ENCODE results near the gene NCAPG2.
"Not testable (repeated sequence)": the region's sequence is repeated elsewhere in the genome, so short reads cannot be mapped to it uniquely, and the experiment has no call there.

The NCAPG2 gene

DNA sequence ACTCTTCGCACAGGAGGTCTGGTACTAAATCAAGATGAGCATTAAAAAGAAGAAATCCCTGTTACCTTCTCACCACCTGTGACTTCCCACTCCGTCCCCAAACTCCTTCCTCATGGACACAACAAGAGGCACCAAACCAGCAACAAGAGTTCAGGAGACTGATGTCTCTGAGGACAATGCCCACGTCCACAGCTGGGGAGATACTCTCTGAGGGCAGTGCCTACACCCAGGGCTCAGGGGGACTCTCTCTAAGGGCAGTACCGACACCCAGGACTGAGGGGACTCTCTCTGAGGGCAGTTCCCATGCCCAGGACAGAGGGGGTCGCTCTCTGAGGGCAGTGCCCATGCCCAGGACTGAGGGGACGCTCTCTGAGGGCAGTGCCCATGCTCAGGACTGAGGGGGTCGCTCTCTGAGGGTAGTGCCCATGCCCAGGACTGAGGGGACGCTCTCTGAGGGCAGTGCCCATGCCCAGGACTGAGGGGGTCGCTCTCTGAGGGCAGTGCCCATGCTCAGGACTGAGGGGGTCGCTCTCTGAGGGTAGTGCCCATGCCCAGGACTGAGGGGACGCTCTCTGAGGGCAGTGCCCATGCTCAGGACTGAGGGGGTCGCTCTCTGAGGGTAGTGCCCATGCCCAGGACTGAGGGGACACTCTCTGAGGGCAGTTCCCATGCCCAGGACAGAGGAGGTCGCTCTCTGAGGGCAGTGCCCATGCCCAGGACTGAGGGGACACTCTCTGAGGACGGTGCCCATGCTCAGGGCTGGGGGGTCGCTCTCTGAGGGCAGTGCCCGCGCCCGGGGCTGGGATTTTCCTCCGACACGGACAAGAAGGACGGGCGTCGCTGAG, 703 bp downstream of the NCAPG2 start:
- not testable (repeated sequence) for DNase-seq

DNA sequence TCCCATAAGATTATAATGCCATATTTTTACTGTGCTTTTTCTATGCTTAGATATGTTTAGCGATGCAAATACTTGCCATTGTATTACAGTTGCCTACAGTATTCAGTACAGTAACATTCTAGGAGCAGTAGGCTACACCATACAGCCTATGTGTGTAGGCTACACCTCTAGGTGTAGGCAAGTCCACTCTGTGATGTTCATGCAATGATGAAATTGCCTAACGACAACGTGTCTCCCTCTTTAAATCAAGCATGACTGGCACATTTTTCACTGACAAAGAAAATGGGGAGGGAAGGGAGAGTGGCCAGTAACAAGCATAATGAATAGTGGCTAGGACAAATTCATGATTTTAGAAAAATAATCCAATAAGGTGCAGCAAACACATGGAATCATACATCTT, 1.7 kb downstream of the NCAPG2 start:
- DNase-seq = no peak

DNA sequence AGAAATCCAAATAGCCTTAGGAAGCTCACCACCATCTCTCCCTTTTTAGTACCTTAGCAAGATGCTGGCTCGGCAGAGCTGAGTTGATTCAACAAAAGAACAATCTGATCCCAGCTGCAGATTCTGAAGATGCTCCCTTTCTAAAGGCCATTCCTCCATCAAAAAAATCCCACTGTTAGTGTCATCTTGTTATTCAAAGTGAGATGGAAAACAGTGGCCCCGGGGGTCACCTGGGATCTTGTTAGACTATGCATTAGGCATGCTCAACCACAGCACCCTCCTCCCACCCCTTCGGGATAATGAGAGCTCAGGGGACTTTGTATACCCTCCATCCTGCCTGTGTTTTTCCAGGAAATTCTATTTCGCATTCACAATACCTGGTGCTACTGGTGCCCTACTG, 2.4 kb downstream of the NCAPG2 start:
- DNase-seq = no peak

DNA sequence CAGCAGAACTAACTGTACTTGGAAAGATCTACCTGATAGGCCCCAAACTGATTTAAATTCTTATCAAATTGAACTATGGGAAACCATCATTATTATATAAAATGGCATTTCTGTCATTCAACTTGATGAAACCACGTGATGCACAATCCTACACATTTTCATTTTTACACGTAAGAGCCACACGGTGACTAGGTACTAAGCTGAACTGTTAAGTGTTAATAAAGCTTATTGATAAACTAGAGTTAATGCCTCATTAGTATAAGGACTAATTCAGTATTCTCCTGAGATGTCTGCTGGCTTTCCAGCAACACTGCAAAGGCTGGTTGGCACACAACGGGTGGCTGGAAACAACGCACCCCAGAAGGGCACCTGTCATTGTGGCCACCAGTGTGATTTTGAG, 4.6 kb downstream of the NCAPG2 start:
- DNase-seq = no peak

DNA sequence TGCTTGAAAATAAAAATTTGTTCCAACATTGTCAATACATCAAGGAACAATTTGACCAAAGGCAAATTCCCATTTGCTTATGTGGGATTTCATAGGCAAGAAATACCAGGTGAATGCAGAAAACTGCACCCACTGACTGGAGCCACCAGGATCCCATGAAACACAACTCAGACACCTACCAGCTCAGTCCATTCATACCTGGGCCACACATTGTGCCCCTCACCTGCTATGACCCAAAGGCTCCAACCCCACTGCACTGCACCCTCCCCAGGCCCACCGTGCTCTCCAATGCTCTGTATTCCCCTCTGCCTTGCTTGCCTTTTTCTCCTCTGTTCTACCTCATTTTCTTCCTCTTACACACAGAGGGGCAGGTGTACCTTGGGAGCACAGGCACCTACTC, 5.3 kb downstream of the NCAPG2 start:
- no peak for DNase-seq

DNA sequence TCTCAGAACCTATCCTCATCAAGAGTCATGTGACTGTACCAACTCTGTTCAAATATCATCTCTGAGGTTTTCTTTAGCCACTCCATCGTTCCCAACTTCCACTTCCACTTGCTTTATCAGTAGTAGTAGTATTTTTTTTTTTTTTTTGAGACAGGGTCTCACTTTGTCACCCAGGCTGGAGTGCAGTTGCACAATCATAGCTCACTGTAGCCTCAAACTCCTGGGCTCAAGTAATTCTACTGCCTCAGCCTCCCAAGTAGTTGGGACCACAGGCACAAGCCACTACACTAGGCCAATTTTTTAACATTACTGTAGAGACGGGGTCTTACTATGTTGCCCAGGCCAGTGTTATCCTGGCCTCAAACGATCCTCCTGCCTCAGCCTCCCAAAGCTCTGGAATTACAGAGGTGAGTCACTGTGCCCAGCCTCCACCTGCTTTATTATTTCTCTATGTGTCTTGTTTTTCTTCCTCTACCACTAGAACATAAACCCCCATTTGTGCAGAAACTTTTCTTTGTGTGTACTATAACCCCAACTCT, 5.9 kb downstream of the NCAPG2 start:
- no peak for DNase-seq

DNA sequence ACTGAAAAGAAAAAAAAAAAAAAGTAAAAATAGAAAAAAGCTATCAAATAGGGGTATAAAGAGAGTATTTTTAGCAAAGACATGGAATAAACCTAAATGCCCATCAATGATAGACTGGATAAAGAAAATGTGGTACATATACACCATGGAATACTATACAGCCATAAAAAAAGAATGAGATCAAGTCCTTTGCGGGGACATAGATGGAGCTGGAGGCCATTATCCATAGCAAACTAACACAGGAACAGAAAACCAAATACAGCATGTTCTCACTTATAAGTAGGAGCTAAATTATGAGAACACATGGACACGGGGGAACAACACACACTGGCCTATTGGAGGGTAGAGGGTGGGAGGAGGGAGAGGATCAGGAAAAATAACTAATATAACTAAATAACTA, 7.0 kb downstream of the NCAPG2 start:
- not testable (repeated sequence) for DNase-seq

DNA sequence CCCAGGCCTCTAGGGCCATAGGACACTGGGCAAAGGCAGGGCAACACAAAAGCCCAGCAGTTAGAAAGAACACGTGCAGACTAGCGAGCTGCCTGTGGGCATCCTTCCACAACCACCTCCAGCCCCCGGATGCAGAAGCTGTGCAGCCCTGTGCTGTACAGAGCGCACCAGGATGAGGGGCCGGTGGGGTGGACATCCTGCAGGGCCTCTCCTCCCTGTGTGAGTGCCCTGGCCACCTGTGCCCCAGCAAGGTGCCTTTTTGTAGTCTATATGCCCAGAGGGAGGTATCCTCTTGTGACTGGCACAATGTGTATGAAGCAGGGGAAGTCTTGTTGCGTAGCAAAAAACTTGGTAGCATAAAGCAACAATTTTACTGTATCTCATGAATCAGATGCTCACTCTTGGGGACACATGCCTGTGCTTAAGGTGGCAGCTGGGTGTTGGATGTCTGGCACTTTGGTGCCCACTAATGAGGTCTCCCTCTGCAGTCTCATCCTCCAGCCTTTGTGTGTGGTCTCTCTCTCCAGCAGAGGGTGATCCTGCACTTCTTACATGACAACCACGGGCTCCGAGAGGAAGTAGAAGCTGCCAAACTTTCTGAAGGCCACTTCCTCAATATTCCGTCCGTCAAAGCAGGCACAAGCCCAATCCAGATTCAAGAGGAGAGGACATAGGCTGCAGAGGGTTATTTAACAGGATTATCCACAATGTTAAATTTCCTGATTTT, 8.7 kb downstream of the NCAPG2 start:
- DNase-seq = no peak

DNA sequence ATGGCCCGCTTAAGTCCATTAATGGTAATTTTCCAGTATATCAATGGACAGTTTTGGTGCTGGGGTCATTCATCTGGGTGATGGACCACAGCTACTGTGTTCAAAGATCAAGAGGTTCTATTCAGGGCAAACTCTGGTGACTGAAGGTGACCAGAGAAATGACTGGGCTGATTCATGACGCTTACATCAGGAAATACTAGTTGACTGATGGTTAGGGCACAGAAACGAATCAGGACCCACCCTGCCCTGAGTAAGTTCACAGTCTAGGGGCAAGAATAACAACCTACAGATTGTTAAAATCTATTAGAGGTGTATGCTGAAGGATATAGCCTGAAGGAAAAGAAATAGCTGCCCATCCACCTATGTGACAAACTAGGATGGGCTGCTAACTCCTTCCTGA, 9.5 kb downstream of the NCAPG2 start:
- no peak for DNase-seq

DNA sequence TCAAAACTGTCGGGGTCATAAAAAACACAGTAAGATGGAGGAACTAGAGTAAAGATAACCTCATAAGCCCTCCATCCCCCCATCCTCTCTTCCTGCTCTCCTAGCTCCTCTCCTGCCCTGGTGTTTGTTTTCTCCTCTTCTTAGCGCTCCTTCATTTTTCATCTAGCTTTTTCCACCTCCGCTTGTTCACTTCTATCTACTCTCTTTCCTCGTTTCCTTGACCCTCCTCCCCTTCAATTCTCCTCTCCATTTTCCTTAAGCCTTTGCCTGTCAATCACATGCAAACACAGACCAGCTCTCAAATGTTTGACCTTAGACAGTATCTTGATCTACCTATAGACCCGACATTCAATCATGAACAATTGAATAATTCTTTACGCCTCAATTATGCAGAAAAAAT, 10.0 kb downstream of the NCAPG2 start:
- DNase-seq = no peak

DNA sequence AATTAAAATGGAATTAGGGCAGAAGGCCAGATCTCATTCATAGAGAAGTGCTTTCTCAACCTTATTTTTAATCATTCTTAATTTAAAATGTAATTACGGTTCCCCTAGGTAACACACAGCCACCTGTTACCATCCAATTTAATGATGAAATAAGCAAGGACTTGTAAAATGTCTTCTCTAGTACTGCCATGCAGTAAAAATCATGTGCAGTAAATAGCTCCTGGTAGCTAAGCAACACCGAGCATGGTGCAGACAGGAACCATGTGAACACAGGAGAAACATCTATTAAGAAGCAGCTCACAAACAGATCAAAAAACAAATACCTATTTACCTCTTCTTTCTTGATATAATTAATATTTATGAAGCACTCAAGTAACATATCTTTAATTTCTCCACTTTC, 15.1 kb downstream of the NCAPG2 start:
- DNase-seq = no peak

DNA sequence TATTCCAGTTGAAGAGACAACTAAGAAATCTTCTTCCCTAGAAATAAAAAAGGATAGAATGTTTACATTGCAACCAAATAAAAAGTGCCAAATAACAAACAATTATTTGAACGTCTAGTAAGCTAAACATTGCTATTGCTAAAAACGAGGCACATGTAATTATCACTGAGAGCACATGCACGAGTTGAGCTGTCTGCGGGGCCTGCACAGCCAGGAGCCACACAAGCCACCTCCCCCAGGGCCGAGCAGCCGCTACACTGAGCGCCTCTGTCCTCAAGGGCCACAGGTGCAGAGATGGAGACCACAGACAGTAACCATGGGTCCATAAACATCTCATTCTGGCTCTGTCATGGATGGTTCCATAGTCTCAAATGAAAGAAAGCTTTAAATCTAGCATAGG, 17.2 kb downstream of the NCAPG2 start:
- DNase-seq = no peak

DNA sequence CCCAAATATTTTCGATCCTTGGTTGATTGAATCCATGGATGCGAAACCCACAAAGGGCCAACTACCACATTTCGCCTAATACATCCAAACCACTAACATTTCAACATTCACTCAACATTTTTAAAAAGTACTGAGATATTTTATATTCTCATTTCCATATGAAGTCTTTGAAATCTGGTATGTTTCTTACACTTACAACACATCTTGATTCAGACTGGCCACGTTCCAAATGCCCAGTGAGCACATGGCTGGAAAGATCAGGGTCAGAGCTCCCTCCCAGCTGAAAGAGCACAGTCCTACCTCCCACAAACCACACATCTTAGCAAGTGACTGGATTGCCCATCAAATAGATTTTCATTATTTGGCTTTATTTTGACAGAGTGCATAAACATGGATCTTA, 18.9 kb downstream of the NCAPG2 start:
- no peak for DNase-seq

DNA sequence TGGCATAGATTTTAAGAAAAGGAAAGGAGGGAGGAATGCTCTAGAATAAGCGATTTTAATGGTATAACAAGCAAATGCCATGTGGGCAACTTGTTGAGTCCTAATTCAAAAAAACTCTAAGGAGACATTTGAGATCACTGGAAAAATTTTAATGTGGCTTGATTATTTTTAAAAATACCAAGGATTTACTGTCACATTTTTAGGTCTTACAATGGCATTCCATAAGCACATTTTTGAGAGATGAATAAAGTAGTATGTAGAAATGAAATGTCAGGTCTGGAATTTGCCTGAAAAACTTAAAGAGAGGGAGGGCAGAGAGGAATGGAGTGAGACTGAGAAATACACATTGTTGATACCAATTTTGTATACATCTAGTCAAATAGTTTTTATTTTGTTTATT, 20.3 kb downstream of the NCAPG2 start:
- DNase-seq = no peak

DNA sequence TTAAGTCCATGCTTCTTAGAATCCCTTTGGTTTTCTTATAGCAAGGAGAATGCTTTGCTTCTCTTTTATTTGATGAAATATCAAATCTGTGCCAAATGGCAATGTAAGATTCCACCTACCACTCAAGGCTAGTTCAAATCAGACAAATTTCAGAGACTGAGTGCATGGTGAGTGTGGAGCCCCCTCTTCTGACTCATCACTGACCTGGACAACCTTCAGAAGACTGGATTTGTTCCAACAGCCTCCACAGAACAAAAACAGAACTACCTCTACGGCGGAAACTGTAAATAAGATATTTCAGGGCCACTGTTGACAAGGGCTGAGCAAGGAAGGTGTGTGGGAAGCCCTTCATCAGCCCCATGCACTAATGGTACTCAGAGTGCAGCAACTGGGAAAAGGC, 21.1 kb downstream of the NCAPG2 start:
- no peak for DNase-seq

DNA sequence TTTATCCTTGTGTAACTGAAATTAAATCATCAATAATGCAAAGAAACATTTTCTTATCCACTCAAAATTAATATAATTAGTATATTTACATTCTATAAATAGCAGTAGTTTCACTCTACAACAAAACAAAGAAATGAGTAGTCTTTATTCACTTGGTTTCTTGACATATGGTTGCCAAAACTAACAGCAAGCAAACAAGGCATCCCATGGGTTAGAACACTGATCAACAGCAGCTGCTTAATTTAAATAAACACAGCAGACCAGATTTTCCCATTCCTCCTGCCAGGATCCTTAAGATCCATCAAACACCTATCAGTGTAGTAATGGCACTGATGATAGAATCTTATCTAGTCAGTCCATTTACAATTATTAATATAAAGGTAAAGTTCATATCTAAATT, 22.1 kb downstream of the NCAPG2 start:
- no peak for DNase-seq

DNA sequence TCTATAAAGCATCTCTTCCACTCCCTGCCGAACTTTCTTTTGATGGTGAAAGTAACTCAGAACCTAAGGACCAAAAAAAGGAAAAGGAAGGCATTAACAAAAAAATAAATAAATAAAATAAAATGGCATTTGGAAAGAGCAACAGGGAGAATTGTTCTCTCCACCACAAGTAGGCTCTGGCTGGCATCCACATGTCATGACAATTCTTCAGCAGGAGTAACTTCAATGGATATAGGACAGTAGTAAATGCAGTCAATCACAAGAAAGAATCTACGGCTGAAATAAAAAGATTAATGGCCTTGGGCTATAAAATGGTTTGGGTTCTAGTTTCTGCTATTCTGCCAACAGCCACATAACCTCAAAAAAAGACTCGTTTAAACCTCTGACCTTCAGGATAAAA, 23.9 kb downstream of the NCAPG2 start:
- no peak for DNase-seq

DNA sequence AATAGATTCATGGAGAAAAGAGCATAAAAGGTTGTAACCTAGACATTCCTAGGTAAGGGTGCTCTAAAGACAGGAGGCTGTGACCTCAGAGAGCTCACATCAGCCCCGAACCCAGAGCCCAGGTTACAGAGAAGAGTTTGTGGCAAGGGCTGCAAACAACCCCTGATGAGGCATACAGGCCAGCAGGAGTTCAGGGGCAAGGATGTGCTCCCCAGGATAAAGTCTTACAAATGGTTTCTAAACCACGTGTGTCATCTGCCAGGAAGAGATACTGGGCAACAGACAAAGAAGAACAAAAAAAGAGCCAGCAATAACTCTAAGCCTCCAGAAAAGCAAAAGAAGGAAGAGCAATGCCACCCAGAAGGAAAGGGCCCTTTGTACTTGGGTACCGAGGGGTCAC, 27.7 kb downstream of the NCAPG2 start:
- DNase-seq = no peak

DNA sequence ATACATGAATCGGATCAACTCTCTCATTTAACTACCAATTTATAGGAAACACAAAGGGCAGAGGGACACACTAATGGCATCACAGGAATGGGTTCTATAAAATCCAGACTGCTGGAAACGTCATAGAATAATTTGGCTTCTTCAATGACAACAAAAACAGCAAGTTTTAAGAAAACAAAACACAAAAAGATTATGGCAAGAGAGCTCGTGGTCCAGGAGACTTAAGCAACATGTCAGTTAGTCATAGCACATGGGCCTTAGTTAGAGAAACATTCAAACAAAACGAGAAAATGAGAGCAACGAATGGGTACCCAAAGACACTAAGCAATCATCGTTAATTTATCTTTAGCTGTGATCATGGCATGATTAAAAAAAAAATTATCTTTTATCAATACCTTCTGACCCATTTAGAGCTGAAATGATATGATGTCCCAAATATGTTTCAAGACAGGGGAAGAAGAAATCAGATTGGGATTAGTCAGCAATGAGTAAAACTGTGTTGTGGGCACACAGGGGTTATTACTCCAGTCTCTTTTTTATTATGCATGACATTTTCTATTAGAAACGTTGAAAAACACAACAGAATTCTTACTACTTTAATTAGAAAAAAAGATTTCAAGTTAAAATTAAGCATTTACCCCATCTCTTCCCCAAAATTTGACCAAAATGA, 28.3 kb downstream of the NCAPG2 start:
- no peak for DNase-seq

DNA sequence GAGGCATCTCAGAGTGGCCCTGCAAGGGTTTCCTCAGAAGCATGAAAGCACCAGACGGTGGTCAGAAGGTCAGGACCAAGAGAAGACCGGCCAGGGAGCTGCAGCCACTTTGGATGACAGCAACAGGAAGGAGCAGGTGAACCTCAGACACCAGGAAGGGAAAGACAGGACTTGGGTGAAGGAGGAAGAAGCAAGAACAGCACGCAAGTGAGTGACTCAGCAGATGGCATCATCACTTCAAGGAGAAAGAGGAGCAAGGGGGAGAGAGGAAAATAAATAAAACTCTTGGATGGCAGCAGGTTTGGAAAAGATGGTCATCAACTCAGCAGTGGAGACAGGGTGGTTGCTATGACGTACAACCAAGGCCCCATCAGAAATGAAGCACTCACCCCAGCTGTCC, 31.6 kb downstream of the NCAPG2 start:
- DNase-seq = no peak

DNA sequence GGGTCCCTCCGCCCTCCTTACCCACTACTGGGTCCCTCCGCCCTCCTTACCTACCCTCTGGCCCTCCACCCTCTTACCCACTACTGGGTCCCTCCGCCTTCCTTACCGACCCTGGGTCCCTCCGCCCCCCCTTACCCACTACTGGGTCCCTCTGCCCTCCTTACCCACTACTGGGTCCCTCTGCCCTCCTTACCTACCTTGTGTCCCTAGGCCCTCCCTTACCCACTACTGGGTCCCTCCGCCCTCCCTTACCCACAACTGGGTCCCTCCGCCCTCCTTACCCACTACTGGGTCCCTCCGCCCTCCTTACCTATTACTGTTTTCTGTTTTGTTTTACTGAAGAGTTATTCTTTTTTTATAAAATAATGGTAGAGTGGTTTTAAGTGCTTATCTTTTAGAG, 36.5 kb downstream of the NCAPG2 start:
- not testable (repeated sequence) for DNase-seq

DNA sequence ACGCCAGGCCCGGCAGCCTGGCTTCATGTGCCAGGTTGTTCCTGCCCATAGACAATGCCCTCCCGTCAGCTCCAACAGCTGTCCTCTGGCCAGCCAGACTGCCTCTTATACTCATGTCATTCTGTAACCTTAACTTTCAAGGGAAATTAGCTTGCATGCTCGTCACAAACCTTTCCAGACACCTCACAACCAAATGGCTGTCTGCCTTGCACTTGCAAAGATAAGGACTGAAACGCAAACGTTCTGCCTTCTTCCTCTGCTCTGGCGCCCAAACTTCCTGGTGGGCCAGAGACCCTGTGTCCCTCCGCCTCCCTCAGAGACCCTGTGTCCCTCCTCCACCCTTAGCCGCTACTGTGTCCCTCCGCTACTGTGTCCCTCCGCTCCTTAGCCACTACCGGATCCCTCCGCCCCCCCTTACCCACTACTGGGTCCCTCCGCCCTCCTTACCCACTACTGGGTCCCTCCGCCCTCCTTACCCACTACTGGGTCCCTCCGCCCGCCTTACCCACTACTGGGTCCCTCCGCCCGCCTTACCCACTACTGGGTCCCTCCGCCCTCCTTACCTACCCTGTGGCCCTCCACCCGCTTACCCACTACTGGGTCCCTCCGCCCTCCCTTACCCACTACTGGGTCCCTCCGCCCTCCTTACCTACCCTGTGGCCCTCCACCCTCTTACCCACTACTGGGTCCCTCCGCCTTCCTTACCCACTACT, 37.5 kb downstream of the NCAPG2 start:
- DNase-seq = not testable (repeated sequence)

DNA sequence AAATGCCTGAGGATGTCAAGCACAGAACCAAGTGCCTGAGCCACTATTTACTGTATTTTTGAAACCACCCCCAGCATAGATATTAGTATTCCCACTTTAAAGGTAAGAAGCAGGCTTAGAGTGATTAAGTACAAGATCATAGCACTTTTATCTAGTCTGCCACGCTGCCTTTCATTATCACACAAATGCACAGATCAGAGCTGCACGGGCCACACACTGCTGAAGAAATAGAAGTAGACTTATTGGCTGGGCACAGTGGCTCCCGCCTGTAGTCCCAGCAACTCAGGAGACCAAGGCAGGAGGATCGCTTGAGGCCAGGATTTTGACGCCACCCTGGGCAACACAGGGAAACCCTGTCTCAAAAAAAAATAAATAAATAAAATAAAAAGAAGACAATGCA, 38.2 kb downstream of the NCAPG2 start:
- DNase-seq = no peak

All from 8988T (cell line).